Activated gamma-delta T cell (primary cell): ENCODE data around the gene ZNF394.

Experiments used
- DNase-seq: peaks from one replicate; lab custom pipeline; 2025; lab: John Stamatoyannopoulos, UW

Gene ZNF394

DNA sequence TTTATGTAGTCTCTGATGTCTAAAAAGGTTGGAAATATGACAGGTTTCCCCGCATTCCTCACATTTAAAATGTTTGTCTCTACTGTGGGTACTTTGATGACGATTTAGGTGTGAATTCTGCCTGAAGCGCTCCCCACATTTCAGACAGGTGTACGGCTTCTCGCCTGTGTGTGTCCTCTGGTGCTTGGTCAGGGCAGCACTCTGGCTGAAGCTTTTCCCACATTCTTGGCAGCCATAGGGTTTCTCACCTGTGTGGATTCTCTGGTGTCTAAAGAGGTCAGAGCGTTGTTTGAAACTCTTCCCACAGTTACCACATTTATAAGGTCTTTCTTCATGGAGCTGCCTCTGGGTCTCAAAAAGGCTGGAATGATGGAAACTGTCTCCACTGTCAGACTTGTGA, 6.3 kb downstream of the ZNF394 start:
- DNase-seq, result no peak

DNA sequence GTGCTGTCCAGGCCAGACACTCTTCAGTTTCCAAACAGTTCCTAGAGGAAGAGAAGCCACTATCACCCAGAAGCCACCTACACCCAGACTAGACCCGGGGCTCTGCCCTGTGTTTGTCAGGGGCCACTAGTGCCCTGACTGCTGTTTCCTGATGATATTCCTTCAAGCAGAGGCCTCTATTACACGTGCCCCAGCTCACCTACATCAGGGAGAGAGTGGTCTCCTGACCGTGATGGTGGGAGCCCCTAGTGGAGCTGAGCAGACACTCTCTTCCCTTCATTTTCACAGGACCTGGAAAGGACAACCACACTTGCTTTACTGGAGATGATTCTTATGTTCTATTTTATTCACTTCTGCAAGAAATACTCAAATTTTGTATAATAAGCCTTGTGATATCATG, 9.2 kb downstream of the ZNF394 start:
- DNase-seq, result no peak

DNA sequence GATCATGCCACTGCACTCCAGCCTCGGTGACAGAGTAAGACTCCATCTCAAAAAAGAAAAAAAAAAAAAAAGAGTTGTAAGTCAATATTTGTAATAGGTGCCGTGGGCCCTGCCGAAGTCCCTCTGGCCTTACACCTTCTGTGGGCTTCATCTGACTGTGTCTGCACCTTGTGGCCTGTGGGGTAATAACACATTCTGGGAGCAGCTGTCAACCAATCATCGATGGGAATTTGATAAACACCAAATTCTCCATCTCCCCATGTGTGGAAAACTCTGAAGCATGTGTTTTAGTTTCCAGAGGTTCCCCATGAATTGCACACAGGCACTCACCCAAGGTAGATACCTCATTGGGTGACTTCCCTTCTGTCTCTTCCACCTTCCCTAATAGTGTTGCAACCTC, 10.8 kb downstream of the ZNF394 start:
- DNase-seq, result no peak

DNA sequence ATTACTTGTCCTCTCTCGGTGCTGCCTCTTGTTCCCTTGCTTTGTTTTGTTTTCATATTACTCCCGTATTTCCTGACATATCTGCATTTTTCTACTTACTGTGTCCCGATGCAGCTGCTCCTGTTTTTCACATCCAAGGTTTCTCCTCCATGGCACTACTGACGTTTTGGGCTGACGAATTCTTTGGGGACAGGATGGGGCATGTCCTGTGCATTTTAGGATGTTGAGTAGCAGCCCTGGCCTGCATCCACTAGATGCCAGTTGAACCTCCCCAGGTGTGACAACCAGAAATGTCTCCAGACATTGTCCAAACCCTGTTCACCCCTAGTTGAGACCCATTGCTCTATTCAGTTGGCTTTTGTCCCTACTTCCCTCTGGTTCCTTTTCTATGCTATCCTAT, 15.0 kb downstream of the ZNF394 start:
- no peak for DNase-seq

DNA sequence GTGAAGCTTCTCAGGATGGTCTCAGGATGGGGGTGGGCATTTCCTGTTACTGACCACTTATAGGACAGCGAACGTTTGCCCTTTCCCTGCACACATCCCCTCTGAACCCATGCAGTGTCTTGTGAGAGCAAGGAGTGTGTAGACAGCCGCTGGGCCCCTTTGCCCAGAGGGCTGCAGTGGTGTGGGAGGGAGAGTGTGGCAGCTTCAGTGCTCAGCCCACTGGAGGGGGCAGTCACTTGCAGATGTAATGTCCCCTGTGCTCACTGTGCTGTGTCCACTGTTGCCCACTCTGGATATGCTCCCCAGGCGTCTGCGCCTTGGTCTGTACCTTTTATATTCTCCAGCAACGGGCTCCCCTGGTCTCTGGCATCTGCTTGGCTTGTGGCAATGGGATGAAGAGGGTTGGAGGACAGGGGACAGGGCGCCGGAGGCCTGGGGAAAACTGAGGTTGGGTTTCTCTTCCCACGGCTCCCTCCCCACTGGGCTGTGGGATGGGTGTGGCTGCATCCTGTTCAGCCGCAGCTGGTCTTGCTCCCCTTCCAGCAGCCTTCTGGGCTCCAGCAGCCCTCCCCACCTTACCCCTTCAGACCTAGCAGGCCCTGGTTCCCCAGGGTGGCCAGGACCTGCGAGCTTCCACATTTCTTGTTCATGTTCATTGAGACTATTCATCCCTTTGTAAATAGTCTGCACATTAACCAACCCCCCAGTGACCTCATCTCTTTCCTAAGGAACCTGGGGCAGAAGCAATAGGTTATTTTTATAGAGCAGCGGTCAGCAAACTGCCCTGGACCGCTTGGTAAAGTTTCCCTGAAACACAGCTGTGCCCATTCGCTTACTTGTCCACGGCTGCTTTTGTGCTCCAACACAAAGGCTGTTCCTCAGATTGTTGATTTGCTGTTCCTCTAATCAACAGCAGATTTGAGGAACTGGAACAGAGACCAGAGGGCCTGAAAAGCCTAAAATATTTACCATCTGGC, 21.3 kb downstream of the ZNF394 start:
- DNase-seq, result no peak

DNA sequence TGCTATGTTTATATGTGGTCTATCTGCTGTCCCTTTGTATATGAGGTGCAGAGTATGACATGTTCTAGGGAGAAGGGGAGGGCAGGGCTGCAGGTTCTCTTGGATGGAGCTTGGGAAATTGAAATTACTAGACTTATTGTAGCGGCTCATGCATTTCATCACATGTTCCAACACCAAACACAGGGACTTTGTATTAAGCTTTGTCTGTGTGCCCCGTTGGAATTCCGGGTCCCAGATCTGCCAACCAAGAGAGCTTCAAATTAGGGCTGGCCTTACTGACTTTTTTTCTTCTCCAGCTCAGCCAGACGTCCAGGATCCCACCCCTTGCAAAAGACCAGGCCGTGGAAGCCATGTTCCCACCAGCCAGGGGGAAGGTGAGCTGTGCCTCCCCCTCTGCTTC, 24.0 kb downstream of the ZNF394 start:
- no peak for DNase-seq

DNA sequence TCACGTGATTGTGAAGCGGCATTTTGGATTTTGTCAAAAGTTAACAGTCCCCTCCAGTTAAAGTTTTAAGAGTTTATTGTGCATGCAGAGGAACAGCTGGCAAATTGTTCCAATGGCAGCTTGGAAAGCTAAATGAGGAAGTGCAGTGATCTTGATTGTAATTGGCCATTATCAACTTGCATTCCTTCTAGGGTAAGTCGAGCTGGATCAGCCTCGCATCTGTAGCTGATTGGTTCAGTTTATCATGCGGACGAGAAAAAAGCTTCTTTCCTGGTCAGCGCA, 26.8 kb downstream of the ZNF394 start:
- no peak for DNase-seq

DNA sequence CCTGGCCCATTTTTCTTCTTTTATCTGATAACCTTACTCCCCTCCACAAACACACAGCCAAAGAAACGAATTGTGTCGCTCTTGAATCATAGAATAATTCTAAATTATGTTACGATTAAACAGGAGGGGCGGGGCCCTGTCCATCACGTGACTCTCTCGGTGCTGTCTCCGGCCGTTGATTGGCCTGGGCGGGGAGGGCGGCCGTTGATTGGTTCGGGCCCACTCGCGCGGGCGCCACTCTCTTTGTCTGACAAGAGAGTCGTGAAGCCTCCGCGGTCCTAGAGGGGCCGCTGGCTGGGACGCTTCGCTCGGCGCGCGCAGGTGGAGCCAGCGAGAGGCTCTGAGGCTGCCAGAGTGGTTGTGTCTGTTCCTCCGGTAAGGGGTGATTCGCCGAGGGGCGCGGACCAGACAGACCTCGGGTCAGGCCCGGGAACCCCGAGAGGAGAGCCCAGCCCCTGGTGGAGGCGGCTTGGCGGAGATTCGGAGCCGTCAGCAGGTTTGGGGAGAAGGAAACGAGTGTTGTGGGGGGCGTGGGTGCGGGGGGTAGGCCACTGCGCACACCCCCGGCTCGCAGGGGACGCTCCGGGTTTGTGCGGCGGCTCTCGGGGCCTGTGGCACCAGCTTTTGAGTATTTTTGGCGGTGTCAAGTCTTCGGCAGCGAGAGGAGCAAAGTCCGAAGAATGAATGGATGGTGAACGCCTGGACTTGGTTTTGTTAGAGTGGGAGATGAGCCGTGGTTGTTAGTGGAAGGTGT, 27.3 kb downstream of the ZNF394 start, which contains the start of gene ZNF789:
Gene ZNF789 (plus strand): TSS at position 330 of the 754 bp plus-strand sequence. CDS start 3,567 bp downstream, outside the sequence.
- peak; percentile 96 for DNase-seq

DNA sequence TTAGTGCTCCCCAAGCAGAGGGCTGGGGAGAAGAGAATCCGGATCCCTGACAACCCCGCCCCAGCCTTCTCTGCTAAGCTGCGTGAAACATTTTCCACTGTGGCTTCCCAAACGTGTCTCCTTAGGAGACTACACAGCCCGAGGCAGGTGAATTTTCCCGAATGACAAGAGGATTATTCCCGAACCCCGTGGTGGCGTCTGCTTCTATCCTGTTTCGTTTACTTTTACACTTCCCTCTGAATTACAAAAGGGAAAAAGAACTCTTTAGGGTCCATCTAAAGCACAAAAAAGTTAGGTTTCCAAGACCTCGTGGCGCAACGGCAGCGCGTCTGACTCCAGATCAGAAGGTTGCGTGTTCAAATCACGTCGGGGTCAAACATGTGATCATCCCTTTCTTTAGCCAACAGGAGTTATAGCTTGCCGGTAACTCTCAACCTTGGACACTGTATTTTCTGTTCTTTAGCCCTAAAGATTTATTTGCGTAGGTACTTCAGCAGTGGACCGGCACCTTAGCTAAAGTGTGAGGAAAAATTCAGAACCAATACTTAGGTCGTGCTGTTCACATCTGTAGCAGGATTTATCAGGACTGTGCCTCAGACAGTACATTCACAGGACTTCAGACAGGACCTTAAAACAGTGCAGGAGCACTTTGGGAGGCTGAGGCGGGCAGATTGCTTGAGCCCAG, 30.6 kb downstream of the ZNF394 start:
- DNase-seq, result no peak

DNA sequence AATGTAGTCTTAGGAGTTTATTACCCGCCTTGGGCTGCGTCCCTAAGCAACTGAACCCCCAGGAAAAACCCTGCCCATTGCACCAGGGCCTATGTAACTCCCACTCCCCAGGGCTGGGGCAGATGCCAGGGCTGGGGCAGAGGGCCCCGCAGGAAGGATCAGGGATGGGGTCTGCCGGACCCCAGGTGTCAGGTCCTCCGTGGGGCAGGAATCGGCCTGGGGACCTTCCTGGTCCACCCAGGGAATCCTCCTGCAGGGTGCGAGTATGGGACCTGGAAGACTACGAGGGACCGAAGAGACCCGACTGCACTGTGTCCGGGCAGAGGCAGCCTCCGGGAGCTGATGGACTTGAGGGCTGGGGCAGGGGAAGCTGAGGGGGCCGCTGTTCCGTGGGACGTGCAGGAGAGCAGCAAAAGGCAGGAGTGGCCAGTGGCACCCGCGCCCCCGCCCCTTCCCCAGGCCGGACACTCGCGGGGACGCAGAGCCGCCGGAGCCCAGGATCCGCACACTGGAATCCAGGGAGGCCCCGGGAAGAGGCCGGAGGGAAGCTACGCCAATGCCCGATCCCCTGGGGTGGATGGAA, 31.7 kb downstream of the ZNF394 start:
- no peak for DNase-seq

DNA sequence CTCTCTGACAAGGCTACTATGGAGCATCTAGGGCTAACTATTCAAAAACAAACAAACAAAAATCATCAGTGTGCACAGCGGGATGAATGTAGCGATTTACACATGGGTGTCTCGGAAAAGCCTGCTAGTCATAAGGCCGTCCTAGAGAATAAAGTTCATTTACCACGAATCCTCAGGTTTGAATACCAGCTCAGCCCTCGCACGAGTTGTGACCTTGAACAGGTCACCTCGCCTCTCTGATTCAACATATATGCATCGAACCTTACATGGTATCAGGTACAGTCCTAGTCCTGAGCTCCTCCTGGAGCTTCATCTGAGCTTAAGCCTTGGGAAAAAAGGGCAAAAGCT, 34.7 kb downstream of the ZNF394 start:
- no peak for DNase-seq

DNA sequence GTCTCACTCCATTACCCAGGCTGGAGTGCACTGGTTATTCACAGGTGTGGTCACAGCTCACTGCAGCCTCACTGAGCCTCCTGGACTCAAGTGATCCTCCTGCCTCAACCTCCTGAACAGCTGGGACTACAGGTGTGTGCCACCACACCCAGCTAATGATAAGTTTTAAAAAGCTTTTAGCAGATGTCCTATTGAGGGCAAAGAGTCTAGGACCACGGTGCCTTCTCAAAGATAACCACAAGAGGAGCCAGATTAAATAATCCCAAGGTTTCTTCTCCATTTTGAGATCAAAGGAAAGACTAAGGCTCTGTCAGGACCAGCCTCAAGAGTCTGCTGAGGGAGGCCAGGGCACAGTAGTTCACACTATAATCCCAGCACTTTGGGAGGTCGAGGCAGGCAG, 38.9 kb downstream of the ZNF394 start:
- DNase-seq, result no peak

DNA sequence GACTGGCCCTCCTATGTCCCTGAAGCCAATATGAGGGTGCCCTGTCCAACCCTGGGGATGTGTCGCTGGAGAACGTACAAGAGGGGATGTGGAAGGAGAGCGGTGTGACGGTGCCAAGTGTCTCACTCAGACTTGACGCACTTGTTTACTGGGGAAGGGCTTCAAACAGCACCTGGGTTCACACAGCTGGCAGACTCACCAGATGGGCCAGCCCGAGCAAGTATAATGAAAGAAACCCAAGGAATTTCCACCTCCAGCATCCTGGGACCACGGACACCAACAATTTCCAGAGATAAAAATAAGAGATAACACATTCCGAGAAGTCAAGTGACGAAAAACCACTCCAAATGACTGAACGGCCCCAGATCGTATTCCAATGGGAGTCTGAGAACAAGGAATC, 39.4 kb downstream of the ZNF394 start:
- no peak for DNase-seq

DNA sequence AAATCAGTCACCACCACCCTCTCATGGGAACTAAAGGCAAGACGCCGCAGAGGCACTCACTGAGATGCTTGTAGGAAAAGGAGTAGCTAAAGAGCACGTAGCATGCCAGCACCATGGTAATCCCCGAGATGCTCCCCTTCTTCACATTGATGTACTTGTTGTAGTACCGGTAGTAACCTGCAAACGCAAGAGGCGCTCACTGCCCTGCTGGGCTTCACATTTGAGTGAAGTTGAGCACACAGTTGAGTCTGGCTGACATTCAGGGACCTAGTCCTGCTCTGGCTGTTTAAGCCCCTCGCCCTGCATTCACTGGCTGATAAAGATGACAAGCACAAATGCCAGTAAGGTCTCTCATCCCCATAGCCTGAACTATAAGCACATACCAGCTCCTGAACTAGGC, 41.0 kb downstream of the ZNF394 start:
- DNase-seq, result no peak

DNA sequence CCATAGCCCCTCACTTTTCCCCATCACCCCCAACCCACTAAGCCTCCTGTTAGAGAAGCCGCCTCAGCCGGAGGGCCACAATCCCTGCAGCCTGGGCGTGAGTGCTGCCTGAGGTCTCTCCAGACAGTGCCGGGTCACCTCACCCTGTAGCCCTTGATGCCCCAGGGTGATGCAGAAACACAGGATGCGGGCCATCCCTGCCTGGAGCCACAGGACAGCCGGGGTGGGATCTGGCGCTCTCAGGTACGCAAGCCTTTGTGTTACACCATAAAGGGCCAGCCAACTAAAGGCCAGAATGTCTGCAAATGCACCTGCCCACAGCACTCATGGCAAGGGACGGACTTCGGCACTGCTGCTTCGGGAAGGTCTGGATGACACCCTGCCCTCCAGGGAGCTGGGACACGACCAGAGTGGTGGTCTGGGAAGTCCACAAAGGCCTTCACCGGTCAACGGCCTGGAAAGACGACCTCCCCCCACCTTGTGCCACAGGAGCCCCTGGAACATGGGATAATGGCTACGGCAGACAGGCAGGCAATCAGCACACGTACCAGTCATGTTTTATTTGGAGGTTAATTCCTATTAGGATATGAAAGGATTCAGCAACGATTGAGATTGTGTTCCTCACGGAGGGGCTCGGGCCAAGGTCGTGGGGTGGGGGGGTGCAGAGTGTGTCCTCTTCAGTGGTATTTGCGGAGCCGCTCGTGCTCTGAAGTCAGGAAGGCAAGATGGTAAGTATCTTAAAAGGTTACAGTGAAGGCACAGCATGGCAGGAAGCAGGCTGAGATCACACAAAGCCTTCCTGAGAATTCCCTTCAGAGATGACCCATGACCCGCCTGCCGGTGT, 42.2 kb downstream of the ZNF394 start:
- DNase-seq, result no peak

DNA sequence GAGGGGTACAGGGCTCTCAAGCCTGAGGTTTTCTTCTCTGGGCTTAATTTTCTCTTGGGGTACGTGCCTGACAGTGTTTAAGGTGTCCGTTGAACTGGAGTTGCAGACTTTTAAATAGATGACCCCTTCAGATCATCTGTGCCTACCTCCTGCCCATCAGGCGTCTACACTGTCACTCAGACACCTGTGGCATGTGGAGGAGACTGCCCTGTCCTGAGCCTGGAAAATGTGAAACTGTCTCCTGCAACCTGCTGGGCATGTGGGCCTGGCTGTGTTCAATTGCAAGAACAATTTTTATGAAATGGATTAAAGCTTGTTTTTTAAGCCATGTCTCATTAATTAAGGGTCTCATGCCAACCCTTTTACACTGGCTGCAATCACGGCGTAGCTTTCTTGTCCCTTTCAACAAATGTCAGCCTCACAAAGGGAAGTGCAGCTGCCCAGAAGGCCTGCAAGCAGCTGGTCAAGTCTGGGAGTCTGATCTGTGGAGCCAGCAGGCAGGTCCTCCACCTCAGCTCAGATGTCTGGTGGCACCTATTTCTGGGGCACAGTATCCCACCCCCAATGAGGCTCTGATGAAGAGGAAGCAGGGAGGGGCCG, 42.9 kb downstream of the ZNF394 start:
- no peak for DNase-seq

DNA sequence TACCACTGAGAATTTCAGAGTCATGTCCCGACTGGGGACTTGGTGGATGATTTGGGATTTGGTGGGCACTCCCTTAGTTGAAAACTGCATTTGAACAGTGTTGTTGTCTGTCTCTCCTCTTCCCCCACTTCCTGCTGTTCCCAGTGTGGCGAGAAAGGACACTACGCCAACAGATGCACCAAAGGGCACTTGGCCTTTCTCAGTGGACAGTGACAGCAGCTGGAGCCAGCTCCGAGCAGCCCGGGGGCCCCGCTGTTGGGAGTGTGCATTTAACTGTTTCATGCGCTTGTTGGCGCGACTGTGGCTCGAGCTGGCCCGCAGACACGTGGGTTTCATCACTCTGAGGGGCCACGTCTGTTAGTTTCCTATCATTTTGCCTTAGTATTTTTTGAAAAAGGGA, 43.8 kb downstream of the ZNF394 start:
- no peak for DNase-seq

DNA sequence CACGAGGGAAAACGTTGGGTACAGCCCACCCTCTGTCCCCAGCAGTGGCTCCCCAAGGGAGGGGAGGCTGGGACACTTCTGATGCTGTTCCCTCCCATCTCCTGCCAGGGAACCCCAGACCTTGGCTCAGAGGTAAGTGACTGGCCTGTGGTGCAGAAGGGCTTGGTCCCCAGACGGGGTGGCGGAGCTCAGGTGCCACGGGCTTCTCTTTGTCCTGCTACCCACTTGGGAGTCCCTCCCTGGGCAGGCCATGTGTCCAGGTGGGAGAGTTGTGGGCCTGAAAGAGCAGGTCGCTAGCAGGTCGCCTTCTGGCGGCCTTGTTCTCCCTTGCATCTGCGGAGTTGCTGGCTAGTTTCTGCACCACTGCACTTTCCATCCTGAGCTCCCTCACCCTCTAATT, 44.2 kb downstream of the ZNF394 start:
- no peak for DNase-seq

DNA sequence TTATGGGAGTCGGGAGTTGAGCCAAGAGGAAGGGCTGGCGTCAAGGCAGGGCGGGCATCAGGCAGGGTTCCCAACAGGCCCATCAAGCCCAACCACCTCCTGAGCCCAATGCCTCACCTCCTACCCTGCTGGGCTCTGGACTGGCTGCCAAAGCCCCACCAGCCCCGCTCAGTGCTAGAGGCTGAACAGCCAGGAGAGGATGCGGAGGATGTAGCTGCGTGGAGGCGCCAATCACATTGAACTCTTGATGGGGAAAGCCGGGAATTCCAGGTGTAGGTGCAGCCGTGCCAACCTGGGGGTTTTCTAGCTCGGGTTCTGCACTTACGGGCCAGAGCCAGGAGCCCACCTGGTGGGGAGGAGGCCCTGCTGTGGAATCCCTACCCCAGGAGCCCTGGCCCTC, 47.0 kb downstream of the ZNF394 start:
- no peak for DNase-seq

DNA sequence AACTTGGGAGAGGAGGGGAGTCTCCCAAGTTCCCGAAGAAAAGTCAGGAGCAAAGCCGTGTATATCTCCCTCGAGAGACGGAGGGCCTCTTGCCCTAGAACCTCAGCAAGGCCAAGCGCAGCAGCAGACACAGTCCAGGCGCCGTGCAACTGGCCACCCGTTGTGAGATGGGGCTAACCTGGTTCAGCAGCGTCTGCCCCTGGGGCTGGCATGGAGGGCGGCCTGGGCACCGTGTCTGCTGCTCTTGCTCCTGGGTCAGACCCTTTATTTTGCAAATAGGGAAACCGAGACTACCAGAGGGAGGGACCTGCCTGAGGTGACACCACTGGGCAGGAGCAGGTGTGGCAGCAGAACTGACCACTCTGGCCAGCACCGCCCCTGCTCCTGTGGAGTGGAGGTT, 47.5 kb downstream of the ZNF394 start:
- no peak for DNase-seq

DNA sequence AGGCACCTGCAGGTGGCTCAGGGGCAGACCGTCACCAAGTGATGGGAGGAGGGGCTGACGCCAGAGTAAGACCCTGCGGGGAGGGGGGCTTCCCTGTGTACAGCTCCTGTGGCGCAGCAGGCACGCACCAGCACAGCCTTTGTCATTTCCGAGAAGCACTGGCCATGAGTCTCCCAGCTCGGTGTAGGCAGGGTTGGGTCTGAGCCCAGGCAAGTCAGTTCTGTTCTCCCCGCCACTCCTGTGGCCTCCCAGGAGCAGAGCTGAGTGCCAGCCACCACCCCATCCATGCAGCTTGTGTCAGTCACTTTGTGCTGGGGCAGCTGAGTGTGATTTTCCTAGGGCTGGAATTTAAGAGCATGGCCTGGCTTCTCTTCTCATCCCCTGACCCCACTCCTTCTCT, 48.1 kb downstream of the ZNF394 start:
- no peak for DNase-seq
